Left lobe of liver (tissue), 2 donors: ENCODE results near the gene NHS. TPM values are rescaled to one million over a fixed set of nuclear protein-coding genes. Genes with fewer than 3 reads are reported as not detected.

Source experiments
- ATAC-seq: fragments of 200-7000 bp; cut with Tn5 transposase; one replicate; pipeline ENCODE4 v1.9.1; 2020; ENCODE audit warnings: mild to moderate bottlenecking, moderate library complexity
- DNase-seq: peaks from one replicate; pipeline ENCODE4 v3.0.0-alpha.2; 2020; ENCODE audit warnings: low spot score
- total RNA-seq: library from RNA; stranded (reverse); gene quantifications from one replicate; pipeline ENCODE4 v1.2.1, GENCODE V29; 2021
- donor health status: DM: no; HTN: no; CAD: no; lungs with moderate emphysema.
- donor health status: DM: no; HTN: yes; CAD: no.

NHS gene
- total RNA-seq, 1 donor from 2014 or later, result 0.10 TPM

DNA sequence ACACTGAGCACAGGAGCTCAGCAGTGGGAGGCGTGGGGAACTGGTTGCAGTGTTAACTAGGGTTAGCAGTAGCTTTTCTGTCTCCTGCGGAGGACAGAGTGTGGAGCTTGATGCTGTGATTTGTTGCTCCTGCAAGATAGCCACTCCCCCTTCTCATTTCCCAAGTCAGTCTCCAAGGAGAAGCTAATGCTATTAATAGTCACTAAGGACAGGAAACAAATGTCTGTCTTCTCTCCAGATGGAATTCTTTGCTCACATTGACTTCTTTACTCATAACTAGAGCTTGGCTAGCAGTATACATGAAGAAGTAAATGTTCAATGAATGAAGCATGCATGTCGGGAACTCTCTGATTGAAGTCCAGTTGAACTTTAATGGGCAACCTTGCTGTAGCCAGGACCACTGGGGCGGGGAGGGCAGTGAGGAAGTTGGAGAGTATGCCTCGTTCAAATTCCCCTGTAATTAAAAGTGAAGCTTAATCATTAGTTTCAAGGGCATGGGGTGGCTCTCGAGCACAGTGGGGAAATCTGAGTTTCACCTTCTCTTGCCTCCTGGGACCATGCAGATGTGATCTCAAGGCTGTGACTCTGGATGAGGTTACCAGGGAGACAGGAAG lies 205.6 kb downstream of the NHS start:
- DNase-seq, result no peak
- no peak for ATAC-seq

GRCh38 chrX:17581641-17582040 lies 206.6 kb downstream of the NHS start:
- DNase-seq (no peak), ATAC-seq (no peak)

DNA sequence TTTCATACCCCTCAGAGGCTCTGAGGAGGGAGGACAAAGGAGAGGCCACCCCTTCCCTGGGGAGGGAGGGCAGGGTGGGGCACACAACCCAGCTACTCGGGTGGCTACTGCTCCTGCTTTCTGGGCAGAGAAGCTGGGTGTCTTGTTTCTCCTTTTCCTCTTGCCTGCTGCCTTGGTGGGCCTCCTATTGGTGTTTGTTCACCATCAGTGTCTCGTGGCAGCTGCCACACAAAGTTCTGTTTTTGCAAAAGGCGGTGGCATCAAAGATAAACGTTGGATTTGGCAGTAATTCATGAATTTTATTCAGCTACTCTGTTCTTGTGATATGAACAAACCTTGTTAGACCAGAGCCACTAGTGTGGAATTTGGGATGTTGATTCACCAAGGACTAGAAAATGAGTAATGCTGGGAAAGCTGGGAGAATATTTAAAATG lies 209.3 kb downstream of the NHS start:
- DNase-seq (no peak), ATAC-seq (no peak)

- DNase-seq, result no peak
- no peak for ATAC-seq
Measured at GRCh38 chrX:17585006-17585405, 210.0 kb downstream of the NHS start.

DNA sequence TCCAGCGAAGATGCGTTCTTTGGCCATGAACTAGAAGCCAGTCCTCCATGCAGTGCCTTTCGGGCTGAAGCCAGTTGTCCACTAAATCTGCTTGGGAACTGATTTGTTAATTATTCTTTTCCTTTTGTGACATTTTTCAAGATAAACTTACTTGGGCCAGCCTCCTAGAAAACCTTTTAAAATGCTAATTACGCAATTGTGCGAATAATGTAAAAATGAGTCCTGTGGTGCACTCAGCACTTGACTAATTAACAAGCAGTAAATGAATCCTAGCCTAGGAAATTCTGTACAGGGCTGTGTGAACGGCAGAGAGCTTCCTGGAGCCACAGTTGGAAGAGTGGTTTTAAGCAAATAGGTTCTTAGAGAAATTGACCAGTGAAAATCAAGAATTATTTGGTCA lies 212.4 kb downstream of the NHS start:
- no peak for DNase-seq
- no peak for ATAC-seq

DNA sequence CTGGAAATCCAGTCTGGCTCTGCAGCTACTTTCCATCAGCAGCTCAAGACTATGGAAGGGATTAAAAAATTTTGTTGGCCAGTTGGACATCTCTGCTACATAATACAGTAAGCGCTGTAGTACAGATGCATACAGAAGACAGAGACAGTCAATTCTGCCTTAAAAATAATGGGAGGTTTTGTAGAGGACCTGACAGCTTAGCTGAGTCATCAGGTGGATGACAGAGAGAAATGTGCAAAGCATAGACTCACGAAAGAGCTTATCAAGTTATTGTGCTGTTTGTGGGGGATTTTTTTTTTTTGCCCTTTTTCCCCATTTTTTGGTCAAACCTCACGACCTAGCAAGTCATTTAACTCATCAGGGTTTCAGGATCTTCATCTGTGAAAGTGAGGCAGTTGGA lies 213.3 kb downstream of the NHS start:
- ATAC-seq (no peak), DNase-seq (no peak)

- ATAC-seq, result peak; percentile 88
- peak; percentile 49 for DNase-seq
Measured at GRCh38 chrX:17590892-17591740, 216.1 kb downstream of the NHS start.

DNA sequence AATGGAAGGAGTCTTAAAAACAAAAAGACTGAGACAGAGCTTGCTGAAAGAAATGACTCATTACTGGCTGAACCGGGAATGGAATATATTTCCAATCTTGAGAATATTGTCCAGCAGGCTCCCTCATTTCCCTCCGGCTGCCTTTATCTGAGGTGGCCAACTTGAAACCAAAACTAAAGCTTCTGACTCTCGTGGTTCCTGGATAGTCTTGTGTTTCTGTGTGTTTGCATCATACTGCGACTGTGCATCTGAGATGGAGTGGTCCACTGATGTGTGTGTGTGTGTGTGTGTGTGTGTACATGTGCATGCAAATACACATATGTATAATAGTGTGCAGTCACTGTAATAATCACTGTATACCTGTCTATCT lies 216.7 kb downstream of the NHS start:
- ATAC-seq (no peak), DNase-seq (no peak)

DNA sequence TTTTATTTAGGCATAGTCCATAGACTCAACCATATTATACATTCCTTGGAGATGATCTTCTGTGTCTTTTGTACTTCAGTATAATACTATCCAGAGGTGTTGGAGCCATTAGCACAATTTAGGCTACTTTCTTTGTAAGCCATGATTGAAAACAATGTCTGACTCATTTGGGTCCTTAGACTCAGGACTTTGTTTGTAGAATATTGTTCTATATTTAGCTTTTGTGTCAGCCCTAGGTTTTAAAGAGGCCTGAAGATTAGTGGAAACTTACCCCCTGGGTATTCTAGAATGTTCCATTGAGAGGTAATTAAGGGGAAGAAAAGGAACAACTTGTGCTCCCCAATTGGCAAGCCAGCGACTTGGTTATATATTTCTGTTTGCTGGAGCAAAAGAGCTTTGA lies 217.1 kb downstream of the NHS start:
- DNase-seq (no peak), ATAC-seq (no peak)

DNA sequence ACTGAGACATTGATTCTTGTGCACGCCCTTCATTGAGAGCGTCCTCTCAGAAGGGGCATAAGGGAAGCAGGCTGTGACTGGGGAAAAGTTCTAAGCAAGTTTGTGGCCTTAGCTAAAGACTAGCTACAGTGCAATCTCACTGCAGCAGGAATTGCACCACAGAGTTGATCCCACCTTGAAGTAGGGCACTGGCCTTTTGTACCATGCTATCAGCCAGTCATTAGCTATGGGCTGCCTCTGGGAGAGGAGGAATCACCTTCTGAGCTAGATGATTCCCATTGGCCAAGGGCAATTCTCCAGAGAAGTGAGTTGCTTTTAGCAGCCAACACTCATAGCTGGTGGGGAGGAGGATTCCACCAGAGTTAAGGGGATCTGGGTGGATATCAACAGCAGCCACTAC lies 219.7 kb downstream of the NHS start:
- DNase-seq (no peak), ATAC-seq (peak; percentile 39)

DNA sequence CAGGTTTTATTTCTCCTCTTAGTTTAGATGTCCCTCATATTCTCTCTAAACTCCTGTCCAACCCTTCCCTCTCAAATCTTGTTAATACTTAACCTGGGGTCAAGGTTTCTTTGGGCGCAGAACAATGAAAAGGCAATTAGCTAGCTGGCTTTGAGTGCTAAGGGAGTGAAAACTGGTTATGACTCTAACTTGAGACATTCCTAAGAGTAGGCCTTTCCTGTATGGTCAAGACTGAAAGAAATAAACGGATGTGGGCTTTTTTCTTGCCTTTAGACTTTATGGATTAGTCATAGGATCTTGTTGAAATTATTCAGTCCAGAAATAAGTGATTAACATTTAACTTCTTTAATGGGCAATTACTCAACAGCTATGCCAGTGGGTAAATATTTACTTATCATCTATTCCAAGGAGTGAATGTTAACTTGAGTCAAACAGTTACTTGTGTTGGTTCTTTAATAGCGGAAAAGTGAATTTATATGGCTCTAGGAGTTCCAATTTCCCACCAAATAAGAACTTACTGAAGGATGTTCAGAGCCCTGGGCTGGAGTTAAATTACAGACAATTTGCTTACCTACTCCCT lies 220.5 kb downstream of the NHS start:
- no peak for DNase-seq
- no peak for ATAC-seq

DNA sequence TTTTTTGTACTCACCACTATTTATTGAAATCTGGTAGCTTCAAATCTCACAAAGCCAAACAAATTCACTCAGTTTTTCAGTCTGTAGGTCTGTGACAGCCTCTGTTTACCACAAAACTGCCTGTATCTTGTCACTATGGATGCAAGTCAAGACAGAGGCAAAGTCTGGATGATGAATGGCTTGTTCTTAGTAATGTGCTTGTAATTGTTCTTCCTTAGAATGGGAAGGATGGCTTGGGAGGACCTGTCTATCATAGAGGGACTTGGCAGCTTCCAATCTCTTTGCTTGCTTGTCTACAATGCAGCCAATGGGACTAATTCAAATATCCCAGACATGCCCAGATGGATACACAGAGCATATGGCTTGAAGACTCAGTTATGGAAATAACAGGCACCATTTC lies 221.1 kb downstream of the NHS start:
- ATAC-seq, result no peak
- no peak for DNase-seq

- DNase-seq, result no peak
Measured at GRCh38 chrX:17596546-17597205, 221.7 kb downstream of the NHS start.

DNA sequence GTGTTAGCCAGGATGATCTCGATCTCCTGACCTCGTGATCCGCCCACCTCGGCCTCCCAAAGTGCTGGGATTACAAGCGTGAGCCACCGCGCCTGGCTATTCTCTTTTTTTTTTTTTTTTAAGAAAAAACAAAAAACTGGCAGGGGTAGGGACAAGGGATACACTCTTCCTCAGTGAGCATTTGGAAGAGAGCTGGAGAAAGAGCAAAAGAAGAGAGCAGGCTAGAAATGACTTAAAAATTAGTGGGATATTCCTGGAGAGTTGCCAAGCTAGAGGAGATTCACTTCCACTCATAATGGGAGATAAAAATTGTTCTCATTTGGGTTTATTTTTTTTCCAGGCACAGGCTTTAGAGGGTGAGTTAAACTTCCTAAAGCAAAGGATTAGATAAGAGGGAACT lies 222.3 kb downstream of the NHS start:
- DNase-seq (no peak), ATAC-seq (no peak)

More at GRCh38 chrX:17596546-17597205, 221.7 kb downstream of the NHS start:
- no peak for ATAC-seq

DNA sequence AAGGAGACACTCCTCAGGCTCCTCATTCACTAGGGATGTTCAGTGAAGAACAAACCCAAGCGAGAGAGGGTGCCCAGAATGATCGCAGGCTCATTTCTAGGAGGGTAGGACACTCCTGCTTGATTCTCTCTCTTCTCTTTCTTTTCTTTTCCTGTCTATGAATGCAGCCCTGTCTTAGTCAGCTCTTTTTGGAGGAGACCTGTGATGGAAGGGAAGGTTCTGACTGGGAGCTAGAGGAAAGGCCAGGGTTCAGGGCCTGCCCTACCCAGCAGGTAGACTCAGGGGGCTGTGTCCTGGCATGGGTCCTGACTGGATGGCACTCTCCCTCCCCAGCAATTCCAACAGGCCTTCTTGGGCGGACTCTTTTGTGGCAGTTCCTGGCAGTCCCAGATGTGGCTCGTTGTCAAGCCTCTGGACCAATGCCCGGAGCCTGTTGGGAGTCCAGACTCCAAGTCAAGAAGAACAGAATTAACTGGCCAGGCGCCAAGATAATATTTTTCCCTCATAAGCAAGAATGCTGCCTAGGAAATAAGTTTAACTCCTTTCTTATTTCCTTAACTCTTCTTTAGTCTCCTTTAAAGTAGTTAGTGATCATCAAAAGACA lies 222.9 kb downstream of the NHS start:
- DNase-seq (peak; percentile 76), ATAC-seq (peak; percentile 85)

DNA sequence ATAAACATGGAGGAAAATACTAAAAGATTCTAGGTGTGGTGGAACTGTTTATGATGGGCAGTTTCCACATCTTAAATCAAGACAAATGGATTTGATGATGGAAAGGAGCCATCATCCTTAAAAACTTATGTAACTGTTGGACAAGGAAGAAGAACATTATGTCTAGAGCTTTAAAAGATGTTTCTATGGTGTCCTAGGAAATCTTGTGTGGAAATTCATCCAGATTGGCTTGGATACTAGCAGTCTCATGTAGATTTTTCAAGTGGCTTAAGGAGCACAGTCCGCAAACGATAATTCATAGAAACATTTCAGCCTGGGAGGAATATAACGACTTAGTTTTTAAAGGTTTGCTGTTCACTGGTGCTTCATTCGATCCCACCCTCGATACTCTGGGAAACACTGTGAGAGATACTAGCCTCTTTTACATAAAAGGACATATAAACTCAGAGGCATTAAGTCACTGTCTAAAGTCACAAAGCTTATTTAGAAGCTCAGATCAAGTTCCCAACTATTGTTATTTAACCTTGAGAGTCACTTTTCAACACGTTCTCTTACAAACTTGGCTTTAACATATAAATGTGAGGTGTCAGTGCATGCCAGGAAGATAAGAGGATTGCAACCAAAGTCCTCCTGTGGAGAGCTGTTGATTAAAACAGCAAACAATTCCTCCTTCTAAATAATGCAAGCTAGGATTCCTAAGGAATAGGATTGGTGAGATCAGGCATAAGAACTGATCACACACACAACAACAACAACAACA lies 226.6 kb downstream of the NHS start:
- DNase-seq, result no peak
- no peak for ATAC-seq

- ATAC-seq, result no peak
- no peak for DNase-seq
Measured at GRCh38 chrX:17602245-17602644, 227.2 kb downstream of the NHS start.

DNA sequence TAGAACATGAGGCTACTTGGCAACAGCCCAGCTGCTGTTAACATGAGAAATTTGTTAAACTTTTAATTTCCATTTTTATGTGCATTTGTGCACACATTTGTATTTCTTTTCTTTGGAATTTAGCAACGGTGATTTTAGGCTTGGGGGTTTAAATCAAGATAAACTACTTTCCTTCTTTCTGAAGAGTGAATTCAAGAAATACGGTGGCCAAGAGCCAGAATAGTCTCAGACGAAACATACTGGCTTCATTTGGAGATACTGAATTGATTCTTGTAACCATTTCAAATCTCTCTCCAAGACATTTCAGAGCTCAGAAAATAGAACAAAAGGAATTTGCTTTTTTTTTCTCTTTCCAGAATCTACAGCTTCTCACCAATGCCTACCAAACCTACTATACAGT lies 228.2 kb downstream of the NHS start:
- ATAC-seq (no peak), DNase-seq (no peak)

DNA sequence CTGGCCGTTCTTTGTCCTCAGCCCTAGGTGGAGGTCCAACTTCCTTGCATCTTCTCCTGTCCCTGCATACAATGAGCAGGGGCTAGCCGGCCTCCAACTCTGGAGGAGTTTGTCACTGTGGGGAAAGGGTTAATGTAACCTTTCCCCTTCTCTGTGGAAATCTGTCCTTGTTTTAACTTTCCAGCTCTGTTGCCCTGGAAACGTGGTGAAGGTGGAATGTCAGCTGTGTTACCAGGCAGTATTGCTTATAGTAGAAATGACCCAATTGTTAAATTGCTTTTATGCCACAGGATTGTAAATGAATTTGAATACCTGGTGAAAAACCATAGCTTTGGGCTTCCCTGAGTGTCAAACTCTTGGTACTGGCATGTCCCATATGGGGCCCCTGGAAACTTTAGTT lies 230.7 kb downstream of the NHS start:
- no peak for DNase-seq

DNA sequence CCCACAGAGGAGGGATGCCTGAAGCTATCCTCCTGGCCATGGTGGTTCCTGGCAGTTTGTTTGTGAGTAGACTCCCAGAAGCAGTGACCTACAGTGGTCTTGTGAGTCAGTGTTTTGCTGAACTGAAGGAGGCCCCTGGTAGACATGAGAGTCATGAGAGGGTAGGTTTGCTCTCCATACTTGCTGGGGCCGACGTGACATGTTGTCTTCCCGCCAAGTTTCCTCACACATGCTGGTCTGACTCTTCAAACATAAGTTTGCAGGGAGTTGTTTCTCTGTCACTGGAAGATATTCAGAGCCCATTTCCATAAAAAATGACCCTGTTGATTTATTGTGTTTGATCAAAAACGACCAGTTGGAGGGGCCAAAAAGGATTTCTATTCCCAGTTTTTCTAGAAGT lies 231.2 kb downstream of the NHS start:
- DNase-seq (no peak), ATAC-seq (no peak)

More for the DNA sequence above, 230.7 kb downstream of the NHS start:
- peak; percentile 52 for ATAC-seq
